GM23338 (cell line): ENCODE data around the gene NARS2. TPM values are rescaled to one million over a fixed set of nuclear protein-coding genes. Genes with fewer than 3 reads are reported as not detected.

Source experiments
- ATAC-seq: fragments of 200-7000 bp; cut with Tn5 transposase; 3 replicates; pipeline ENCODE4 v1.9.1; 2020
- DNase-seq: peaks from one replicate; pipeline ENCODE4 v3.0.0-alpha.2; 2015; ENCODE audit warnings: low spot score
- H2AFZ ChIP-seq: fragments of 200-600 bp; sonication (generic); 2 replicates; pipeline ENCODE4 v1.8.0; 2016; ENCODE audit warnings: antibody characterized with exemption, mild to moderate bottlenecking, moderate library complexity
- H3F3A ChIP-seq: fragments of 200-600 bp; sonication (generic); replicated peaks from 2 replicates; pipeline ENCODE4 v1.8.0; 2017; ENCODE audit warnings: antibody characterized with exemption, mixed run types, low read depth
- H3K27ac ChIP-seq: fragments of 200-600 bp; sonication (generic); 2 replicates; pipeline ENCODE4 v1.6.1; 2016; ENCODE audit warnings: low read depth
- H3K27me3 ChIP-seq: fragments of 200-600 bp; sonication (generic); 2 replicates; pipeline ENCODE4 v1.8.0; 2016; ENCODE audit warnings: mild to moderate bottlenecking, mixed run types, moderate library complexity; ENCODE audit not compliant: insufficient read depth
- H3K36me3 ChIP-seq: fragments of 200-600 bp; sonication (generic); 2 replicates; pipeline ENCODE4 v1.8.0; 2016; ENCODE audit warnings: mild to moderate bottlenecking; ENCODE audit not compliant: insufficient read depth
- H3K4me1 ChIP-seq: fragments of 200-600 bp; sonication (generic); 2 replicates; pipeline ENCODE4 v1.8.0; 2016; ENCODE audit warnings: mild to moderate bottlenecking, moderate library complexity; ENCODE audit not compliant: insufficient read depth
- H3K4me2 ChIP-seq: fragments of 200-600 bp; sonication (generic); 2 replicates; pipeline ENCODE4 v1.7.1; 2017; ENCODE audit warnings: mixed run types
- H3K4me3 ChIP-seq: fragments of 200-600 bp; sonication (generic); 2 replicates; pipeline ENCODE4 v1.6.1; 2016; ENCODE audit warnings: mixed run types
- H3K79me2 ChIP-seq: fragments of 200-600 bp; sonication (generic); replicated peaks from 2 replicates; pipeline ENCODE4 v1.8.0; 2017; ENCODE audit warnings: mild to moderate bottlenecking; ENCODE audit not compliant: insufficient read depth
- H3K9me2 ChIP-seq: fragments of 200-600 bp; sonication (generic); 2 replicates; pipeline ENCODE4 v1.8.0; 2017; ENCODE audit not compliant: insufficient read depth
- H4K20me1 ChIP-seq: fragments of 200-600 bp; sonication (generic); replicated peaks from 2 replicates; pipeline ENCODE4 v1.8.0; 2017; ENCODE audit warnings: mild to moderate bottlenecking; ENCODE audit not compliant: insufficient read depth
- H3K27ac Mint-ChIP-seq: 2 replicates; pipeline ENCODE4 v1.8.0; 2020; ENCODE audit warnings: inconsistent platforms, mild to moderate bottlenecking, moderate library complexity, mixed read lengths
- H3K27me3 Mint-ChIP-seq: 3 replicates; pipeline ENCODE4 v1.8.0; 2022; ENCODE audit warnings: low read depth, mild to moderate bottlenecking, moderate library complexity, mixed read lengths, inconsistent platforms; ENCODE audit not compliant: insufficient read depth, poor library complexity
- H3K36me3 Mint-ChIP-seq: 3 replicates; pipeline ENCODE4 v1.8.0; 2021; ENCODE audit warnings: low read depth, mild to moderate bottlenecking, inconsistent platforms, moderate library complexity, mixed read lengths
- H3K4me1 Mint-ChIP-seq: 3 replicates; pipeline ENCODE4 v1.8.0; 2020; ENCODE audit warnings: mild to moderate bottlenecking, inconsistent platforms, mixed read lengths
- H3K4me3 Mint-ChIP-seq: 3 replicates; pipeline ENCODE4 v1.8.0; 2021; ENCODE audit warnings: moderate library complexity, mild to moderate bottlenecking, inconsistent platforms, mixed read lengths
- H3K9me3 Mint-ChIP-seq: 3 replicates; pipeline ENCODE4 v1.8.0; 2020; ENCODE audit warnings: moderate library complexity, mild to moderate bottlenecking, inconsistent platforms, mixed read lengths
- CREB1 ChIP-seq: fragments of 250-450 bp; sonication (Bioruptor Pico); IDR thresholded peaks from 2 replicates; pipeline ENCODE4 v1.5.0; 2020; ENCODE audit warnings: low read depth, mild to moderate bottlenecking, moderate library complexity
- EZH2phosphoT487 ChIP-seq: fragments of 200-600 bp; sonication (generic); IDR thresholded peaks from one replicate; pipeline ENCODE4 v1.8.1; 2018; ENCODE audit warnings: antibody characterized with exemption; ENCODE audit not compliant: unreplicated experiment
- JUNB ChIP-seq: IDR thresholded peaks from one replicate; pipeline ENCODE4 v1.6.1; 2016; ENCODE audit warnings: antibody characterized with exemption; ENCODE audit not compliant: unreplicated experiment
- NANOG ChIP-seq: IDR thresholded peaks from 2 replicates; pipeline ENCODE4 v1.6.1; 2016; ENCODE audit warnings: antibody characterized with exemption, borderline replicate concordance
- POLR2AphosphoS5 ChIP-seq: IDR thresholded peaks from 2 replicates; pipeline ENCODE4 v1.6.1; 2016; ENCODE audit warnings: antibody characterized with exemption, low read depth
- STAT1 ChIP-seq: IDR thresholded peaks from one replicate; pipeline ENCODE4 v1.6.1; 2016; ENCODE audit warnings: antibody characterized with exemption; ENCODE audit not compliant: unreplicated experiment
- ZNF114 ChIP-seq: fragments of 250-450 bp; sonication (Bioruptor Pico); IDR thresholded peaks from 2 replicates; pipeline ENCODE4 v1.5.0; 2020; ENCODE audit warnings: mild to moderate bottlenecking, moderate library complexity
- ZNF331 ChIP-seq: fragments of 250-450 bp; sonication (Bioruptor Pico); IDR thresholded peaks from 2 replicates; pipeline ENCODE4 v1.5.0; 2020; ENCODE audit warnings: low read depth, mild to moderate bottlenecking, moderate library complexity
- polyA plus RNA-seq: library from polyadenylated mRNA; unstranded; fragments of >200 nt; fragmentation: Nextera tagmentation; extraction: Ambion mirVana; gene quantifications from 2 replicates; pipeline ENCODE4 v1.2.1, GENCODE V29; 2016
- total RNA-seq: library from RNA; depleted of rRNA; stranded (reverse); fragments of >200 nt; shearing (Covaris generic); gene quantifications from 2 replicates; pipeline ENCODE4 v1.2.3, GENCODE V29; 2014
- TF ChIP-seq, protein P1 (sequence below), 2 experiments: fragments of 200-600 bp in 1 of 2; sonication (generic) in 1 of 2; conservative IDR thresholded peaks; 2 replicates each; pipeline versions ENCODE4 v1.5.1 to v1.6.1; 2016 to 2017; ENCODE audit warnings: antibody characterized with exemption in 2 of 2, low read depth in 2 of 2, mild to moderate bottlenecking in 2 of 2, moderate library complexity in 1 of 2
- TF ChIP-seq, protein P2 (sequence below): fragments of 250-450 bp; sonication (Bioruptor Pico); IDR thresholded peaks from 2 replicates; pipeline ENCODE4 v1.5.0; 2020; ENCODE audit warnings: mild to moderate bottlenecking, moderate library complexity
- TF ChIP-seq, protein P3 (sequence below): IDR thresholded peaks from one replicate; pipeline ENCODE4 v1.6.1; 2018; ENCODE audit warnings: antibody characterized with exemption; ENCODE audit not compliant: unreplicated experiment
- TF ChIP-seq, protein P4 (sequence below): IDR thresholded peaks from 2 replicates; pipeline ENCODE4 v1.6.1; 2016; ENCODE audit warnings: antibody characterized with exemption

NARS2 gene
- total and polyA plus RNA-seq, 2 experiments from 2014 or later, result 45.7 to 62.0 TPM

DNA sequence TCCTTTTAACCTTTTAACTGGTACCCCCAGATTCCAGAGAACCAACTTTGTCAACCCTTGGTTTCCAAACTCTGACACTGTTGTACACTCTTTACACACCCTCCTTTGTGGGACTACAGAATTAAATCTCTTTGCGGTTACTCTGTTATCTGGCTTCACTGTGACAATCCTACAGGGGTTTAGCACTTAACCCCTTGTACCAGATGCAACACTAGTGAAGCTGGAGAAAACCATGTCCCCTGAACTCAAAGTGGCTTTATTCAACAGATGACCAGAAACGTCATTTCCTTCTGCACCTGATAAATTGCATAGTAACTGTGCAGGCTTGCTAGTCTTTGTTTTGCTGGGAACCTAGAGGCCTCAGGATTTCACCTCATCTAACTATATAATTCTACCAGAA lies 151.4 kb downstream of the NARS2 start:
- no peak overlapping the region for H3K27ac Mint-ChIP-seq
- no peaks in the 10 kb centered on the region for H3K36me3 Mint-ChIP-seq
- Histone ChIP-seq H3F3A (0 out of 2 replicates have a peak, but pooled peaks cover 11% of the 10 kb centered on the region), H3K4me1 (peaks cover 45% of the 10 kb centered on the region), H3K9me2 (no peaks in the 10 kb centered on the region), H2AFZ (no peak overlapping the region), H3K27ac (no peak overlapping the region), H3K36me3 (no peaks in the 10 kb centered on the region), H3K4me3 (no peak overlapping the region), H3K27me3 (peaks cover 19% of the 10 kb centered on the region), H3K4me2 (no peak overlapping the region), H3K79me2 (no peaks in the 10 kb centered on the region), H4K20me1 (no peaks in the 10 kb centered on the region; the same call in 1 of the 2 replicates)
- H3K9me3 Mint-ChIP-seq, result no peaks in the 10 kb centered on the region
- TF ChIP-seq ZNF114 (CRISPR knock-in tag) (no peak), EZH2phosphoT487 (no peak), NANOG (no peak), CREB1 (no peak), JUNB (no peak), POLR2AphosphoS5 (no peak), STAT1 (no peak), ZNF331 (CRISPR knock-in tag) (no peak)
- TF ChIP-seq, protein P1, sequence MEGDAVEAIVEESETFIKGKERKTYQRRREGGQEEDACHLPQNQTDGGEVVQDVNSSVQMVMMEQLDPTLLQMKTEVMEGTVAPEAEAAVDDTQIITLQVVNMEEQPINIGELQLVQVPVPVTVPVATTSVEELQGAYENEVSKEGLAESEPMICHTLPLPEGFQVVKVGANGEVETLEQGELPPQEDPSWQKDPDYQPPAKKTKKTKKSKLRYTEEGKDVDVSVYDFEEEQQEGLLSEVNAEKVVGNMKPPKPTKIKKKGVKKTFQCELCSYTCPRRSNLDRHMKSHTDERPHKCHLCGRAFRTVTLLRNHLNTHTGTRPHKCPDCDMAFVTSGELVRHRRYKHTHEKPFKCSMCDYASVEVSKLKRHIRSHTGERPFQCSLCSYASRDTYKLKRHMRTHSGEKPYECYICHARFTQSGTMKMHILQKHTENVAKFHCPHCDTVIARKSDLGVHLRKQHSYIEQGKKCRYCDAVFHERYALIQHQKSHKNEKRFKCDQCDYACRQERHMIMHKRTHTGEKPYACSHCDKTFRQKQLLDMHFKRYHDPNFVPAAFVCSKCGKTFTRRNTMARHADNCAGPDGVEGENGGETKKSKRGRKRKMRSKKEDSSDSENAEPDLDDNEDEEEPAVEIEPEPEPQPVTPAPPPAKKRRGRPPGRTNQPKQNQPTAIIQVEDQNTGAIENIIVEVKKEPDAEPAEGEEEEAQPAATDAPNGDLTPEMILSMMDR (conservative IDR thresholded peaks at IDR 0.05; ENCODE audit: low read depth in 2 of 2), result no peak
- TF ChIP-seq, protein P2, sequence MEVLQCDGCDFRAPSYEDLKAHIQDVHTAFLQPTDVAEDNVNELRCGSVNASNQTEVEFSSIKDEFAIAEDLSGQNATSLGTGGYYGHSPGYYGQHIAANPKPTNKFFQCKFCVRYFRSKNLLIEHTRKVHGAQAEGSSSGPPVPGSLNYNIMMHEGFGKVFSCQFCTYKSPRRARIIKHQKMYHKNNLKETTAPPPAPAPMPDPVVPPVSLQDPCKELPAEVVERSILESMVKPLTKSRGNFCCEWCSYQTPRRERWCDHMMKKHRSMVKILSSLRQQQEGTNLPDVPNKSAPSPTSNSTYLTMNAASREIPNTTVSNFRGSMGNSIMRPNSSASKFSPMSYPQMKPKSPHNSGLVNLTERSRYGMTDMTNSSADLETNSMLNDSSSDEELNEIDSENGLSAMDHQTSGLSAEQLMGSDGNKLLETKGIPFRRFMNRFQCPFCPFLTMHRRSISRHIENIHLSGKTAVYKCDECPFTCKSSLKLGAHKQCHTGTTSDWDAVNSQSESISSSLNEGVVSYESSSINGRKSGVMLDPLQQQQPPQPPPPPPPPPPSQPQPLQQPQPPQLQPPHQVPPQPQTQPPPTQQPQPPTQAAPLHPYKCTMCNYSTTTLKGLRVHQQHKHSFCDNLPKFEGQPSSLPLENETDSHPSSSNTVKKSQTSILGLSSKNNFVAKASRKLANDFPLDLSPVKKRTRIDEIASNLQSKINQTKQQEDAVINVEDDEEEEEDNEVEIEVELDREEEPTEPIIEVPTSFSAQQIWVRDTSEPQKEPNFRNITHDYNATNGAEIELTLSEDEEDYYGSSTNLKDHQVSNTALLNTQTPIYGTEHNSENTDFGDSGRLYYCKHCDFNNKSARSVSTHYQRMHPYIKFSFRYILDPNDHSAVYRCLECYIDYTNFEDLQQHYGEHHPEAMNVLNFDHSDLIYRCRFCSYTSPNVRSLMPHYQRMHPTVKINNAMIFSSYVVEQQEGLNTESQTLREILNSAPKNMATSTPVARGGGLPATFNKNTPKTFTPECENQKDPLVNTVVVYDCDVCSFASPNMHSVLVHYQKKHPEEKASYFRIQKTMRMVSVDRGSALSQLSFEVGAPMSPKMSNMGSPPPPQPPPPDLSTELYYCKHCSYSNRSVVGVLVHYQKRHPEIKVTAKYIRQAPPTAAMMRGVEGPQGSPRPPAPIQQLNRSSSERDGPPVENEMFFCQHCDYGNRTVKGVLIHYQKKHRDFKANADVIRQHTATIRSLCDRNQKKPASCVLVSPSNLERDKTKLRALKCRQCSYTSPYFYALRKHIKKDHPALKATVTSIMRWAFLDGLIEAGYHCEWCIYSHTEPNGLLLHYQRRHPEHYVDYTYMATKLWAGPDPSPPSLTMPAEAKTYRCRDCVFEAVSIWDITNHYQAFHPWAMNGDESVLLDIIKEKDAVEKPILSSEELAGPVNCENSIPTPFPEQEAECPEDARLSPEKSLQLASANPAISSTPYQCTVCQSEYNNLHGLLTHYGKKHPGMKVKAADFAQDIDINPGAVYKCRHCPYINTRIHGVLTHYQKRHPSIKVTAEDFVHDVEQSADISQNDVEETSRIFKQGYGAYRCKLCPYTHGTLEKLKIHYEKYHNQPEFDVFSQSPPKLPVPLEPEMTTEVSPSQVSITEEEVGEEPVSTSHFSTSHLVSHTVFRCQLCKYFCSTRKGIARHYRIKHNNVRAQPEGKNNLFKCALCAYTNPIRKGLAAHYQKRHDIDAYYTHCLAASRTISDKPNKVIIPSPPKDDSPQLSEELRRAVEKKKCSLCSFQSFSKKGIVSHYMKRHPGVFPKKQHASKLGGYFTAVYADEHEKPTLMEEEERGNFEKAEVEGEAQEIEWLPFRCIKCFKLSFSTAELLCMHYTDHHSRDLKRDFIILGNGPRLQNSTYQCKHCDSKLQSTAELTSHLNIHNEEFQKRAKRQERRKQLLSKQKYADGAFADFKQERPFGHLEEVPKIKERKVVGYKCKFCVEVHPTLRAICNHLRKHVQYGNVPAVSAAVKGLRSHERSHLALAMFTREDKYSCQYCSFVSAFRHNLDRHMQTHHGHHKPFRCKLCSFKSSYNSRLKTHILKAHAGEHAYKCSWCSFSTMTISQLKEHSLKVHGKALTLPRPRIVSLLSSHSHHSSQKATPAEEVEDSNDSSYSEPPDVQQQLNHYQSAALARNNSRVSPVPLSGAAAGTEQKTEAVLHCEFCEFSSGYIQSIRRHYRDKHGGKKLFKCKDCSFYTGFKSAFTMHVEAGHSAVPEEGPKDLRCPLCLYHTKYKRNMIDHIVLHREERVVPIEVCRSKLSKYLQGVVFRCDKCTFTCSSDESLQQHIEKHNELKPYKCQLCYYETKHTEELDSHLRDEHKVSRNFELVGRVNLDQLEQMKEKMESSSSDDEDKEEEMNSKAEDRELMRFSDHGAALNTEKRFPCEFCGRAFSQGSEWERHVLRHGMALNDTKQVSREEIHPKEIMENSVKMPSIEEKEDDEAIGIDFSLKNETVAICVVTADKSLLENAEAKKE (CRISPR knock-in tag), result no peak
- TF ChIP-seq, protein P3, sequence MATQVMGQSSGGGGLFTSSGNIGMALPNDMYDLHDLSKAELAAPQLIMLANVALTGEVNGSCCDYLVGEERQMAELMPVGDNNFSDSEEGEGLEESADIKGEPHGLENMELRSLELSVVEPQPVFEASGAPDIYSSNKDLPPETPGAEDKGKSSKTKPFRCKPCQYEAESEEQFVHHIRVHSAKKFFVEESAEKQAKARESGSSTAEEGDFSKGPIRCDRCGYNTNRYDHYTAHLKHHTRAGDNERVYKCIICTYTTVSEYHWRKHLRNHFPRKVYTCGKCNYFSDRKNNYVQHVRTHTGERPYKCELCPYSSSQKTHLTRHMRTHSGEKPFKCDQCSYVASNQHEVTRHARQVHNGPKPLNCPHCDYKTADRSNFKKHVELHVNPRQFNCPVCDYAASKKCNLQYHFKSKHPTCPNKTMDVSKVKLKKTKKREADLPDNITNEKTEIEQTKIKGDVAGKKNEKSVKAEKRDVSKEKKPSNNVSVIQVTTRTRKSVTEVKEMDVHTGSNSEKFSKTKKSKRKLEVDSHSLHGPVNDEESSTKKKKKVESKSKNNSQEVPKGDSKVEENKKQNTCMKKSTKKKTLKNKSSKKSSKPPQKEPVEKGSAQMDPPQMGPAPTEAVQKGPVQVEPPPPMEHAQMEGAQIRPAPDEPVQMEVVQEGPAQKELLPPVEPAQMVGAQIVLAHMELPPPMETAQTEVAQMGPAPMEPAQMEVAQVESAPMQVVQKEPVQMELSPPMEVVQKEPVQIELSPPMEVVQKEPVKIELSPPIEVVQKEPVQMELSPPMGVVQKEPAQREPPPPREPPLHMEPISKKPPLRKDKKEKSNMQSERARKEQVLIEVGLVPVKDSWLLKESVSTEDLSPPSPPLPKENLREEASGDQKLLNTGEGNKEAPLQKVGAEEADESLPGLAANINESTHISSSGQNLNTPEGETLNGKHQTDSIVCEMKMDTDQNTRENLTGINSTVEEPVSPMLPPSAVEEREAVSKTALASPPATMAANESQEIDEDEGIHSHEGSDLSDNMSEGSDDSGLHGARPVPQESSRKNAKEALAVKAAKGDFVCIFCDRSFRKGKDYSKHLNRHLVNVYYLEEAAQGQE, result no peak
- TF ChIP-seq, protein P4, sequence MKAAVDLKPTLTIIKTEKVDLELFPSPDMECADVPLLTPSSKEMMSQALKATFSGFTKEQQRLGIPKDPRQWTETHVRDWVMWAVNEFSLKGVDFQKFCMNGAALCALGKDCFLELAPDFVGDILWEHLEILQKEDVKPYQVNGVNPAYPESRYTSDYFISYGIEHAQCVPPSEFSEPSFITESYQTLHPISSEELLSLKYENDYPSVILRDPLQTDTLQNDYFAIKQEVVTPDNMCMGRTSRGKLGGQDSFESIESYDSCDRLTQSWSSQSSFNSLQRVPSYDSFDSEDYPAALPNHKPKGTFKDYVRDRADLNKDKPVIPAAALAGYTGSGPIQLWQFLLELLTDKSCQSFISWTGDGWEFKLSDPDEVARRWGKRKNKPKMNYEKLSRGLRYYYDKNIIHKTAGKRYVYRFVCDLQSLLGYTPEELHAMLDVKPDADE, result no peak
- H3K4me3 Mint-ChIP-seq, result no peak overlapping the region
- peaks cover 50% of the 10 kb centered on the region for H3K4me1 Mint-ChIP-seq
- ATAC-seq (no peak), DNase-seq (no peak)
- peaks cover 26% of the 10 kb centered on the region for H3K27me3 Mint-ChIP-seq
